ENCODE measurements around the gene BPGM.
"Not testable (repeated sequence)": the region's sequence is repeated elsewhere in the genome, so short reads cannot be mapped to it uniquely, and the experiment has no call there.

BPGM gene

GRCh38 chr7:134667899-134668298 lies 21.2 kb downstream of the BPGM start:
- DNase-seq = no peak

GRCh38 chr7:134669388-134669787 lies 22.7 kb downstream of the BPGM start:
- no peak for DNase-seq

DNA sequence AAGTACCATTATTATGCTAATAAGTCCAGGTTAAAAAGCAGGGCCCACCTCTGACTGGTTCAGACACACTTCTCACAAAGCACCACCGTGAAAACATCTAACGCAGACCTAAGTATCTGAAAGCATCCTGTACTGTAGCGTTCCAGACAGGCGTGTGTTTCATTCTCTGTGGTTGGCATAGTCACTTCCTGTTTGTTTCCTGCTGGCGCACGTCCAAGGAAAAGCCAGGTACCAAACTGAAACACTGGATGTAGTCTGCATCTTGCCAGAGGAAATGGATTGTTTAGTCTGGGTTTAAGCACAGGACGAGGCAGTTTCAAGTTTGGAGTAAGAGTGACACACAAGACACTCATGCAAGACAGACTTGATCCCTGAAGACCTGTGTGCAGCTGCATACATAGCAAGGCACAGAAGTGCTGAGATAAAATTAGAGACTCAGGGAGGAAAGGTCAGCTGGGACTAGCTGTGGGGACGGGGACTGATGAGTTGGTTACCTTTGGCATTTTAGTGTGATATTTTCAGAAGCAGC lies 23.3 kb downstream of the BPGM start:
- DNase-seq = peak in 1 of 2 donors; percentile 88

DNA sequence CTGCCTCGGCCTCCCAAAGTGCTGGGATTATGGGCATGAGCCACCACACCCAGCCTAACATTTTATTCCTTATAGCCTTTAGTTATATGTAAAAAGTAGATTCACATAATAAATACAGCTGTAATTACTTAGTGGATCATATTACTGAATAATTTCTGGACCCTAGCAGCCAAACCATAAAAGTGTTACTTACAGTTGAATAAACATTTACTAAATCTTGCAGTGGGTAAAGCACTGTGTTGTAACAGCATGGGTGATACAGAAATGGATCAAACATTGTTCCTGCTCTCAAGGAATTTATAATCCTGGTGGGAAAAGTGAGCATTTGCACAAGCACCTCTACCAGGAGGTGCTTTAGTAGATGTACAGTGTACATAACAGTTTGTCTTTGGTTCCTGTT lies 25.0 kb downstream of the BPGM start:
- no peak for DNase-seq

- no peak for DNase-seq
Observed at GRCh38 chr7:134674424-134674823, 27.8 kb downstream of the BPGM start.

DNA sequence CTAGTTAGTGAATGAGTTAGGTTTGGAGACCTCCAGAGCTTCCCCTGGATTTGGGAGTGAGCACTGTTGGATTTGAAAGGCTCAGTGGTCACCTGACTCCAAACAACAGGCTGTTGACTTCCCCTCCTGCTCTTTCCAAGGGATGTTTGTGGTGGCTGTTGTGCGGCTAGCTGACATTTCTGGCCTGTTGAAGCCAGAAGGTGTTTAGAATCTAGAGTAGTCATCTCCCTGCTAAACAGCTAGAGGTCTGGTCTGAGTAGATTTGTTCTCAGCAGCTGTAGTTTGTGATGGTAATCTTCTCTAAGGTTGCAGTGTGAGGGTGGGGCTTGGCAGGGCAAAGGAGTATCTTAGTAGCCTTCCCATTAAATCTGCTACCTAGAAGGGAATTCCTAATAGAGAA lies 30.1 kb downstream of the BPGM start:
- DNase-seq = no peak

DNA sequence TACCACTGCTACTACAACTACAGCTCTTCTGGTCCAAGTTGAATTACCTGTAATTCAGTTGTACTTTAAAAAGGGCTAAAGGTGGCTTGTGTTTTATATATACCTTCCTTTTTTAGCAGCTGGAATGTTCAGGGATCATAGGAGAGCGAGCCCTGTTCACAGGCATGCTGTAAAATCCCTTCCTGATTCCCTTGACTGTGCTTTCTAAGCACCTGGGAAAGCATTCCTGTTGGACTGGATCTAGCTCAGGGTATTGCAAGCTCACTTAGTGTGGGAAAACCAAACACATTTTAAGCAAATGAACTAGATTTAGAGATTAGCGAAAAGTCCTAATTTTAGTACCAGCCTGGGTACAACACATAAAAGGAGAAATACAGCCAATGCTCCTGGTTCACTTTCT lies 31.5 kb downstream of the BPGM start:
- no peak for DNase-seq

DNA sequence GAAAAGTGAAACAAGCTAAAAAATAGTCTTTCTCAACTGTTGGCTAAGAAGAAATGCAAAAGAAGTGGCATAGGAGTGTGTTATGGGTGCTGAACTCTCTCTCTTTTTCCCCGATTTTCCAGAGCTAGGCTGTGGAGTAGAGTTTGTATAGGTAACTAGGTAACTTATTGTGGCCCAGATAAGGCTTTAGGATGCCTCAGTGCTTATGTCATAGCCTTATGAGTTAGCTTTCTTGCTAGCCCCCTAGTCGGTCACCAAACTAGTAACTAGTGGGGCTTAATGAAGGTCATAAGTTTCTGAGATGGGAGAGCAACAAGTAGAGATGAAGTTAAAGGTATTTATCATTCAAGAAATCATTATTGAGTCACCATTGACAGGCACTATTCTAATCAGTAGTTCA lies 32.4 kb downstream of the BPGM start:
- DNase-seq = no peak

DNA sequence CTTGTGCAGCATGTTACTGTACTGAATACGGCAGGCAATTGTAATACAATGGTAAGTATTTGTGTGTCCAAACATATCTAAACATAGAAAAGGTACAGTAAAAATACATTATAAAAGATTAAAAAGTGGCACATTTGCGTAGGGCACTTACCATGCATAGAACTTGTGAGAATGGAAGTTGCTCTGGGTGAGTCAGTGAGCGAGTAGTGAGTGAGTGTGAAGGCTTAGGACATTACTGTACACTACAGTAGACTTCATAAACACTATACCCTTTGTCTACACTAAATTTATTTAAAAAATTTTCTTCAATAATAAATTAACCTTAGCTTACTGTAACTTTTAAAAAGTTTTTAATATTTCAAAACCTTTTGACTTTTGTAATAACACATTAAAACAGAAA lies 37.5 kb downstream of the BPGM start:
- DNase-seq = no peak

DNA sequence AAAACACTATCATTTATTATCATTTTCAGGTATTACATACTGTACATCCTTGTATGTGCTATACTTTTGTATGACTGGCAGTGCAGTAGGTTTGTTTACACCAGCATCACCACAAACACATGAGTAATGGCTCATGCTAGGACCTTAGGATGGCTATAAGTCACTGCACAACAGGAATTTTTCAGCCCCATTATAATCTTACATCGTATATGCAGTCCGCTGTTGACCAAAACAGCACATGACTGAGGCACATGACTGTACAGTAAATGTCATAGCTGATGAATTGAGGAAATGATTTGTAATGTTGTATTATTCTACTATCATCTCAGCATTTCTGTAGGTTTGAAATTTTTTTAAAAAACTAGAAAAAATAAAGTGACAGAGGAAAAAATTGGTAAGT lies 38.6 kb downstream of the BPGM start:
- DNase-seq = no peak

GRCh38 chr7:134686786-134687185 lies 40.1 kb downstream of the BPGM start:
- DNase-seq = no peak

DNA sequence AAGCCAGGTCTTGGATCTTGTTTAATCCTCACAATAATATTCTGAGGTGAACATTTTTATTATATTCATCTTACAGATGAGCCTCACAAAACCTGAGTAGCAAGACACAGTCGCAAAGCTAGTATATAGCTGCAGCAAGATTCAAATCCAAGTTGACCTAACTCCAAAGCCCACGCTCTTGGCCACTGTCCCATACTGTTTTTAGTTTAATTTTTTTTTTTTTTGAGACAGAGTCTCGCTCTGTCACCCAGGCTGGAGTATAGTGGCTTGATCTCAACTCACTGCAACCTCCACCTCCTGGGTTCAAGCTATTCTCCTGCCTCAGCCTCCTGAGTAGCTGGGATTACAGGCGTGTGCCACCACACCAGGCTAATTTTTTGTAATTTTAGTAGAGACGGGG lies 42.9 kb downstream of the BPGM start:
- not testable (repeated sequence) for DNase-seq

DNA sequence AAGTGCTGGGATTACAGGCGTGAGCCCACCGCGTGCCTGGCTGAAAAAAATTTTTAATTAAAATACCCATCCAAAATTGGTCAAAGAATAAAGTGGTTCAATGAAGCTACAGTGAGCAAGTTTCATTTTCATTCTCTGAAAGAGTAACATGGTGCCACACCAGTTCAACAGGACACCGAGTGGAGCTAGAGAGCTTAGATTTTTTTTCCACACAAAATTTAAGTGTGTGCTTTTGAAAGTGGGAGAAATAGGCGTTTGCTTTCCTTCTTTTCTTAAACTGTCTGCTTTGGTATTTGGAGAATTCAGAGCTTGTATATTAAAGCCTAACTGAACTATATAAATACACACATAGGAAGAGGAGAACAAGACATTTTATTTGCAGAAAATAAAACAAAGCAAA lies 43.4 kb downstream of the BPGM start:
- DNase-seq = no peak

GRCh38 chr7:134690614-134691504 lies 44.2 kb downstream of the BPGM start:
- no peak for DNase-seq

- no peak for DNase-seq
Observed at GRCh38 chr7:134691546-134692343, 45.1 kb downstream of the BPGM start.

- no peak for DNase-seq
Observed at GRCh38 chr7:134692344-134692705, 45.7 kb downstream of the BPGM start.

DNA sequence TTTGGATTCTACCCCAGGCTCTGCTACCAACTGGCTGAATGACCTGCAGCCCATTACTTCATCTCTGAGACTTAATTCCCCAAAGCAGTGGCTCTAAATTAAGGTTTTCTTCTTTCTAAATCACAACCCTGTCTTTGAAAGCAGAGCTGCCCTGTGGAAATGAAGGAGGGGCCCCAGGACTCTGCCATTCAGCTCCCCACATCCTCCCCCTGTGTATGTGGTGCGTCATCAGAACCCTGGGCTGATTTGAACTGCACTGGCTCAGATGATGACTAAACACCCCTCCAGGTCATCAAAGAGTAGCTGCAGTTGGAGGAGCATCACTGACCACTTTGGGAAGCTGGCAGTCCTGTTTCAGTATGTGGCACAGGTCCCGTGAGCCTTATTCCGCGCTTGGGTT lies 46.6 kb downstream of the BPGM start:
- DNase-seq = no peak

DNA sequence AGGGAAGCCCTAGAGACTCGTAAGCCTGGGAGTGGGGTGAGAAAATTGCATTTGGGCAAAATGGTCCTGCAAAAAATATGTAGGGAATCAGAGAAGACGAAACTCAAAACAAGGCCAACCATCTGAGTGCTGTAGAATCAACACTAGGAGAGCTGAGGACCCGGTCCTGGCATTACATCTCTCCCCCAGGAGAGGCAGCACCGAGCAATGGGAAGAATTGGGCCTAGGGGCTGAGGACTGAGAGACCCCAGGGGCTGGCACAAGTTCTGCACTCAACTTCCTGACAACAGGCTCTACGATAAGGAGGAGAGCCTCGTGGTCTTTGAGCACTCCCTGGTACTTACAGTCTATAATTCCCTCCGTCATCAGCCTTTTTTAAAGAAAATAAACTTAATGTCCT lies 47.6 kb downstream of the BPGM start:
- DNase-seq = no peak

- no peak for DNase-seq
Observed at GRCh38 chr7:134694767-134695166, 48.1 kb downstream of the BPGM start.

GRCh38 chr7:134695321-134695860 lies 48.7 kb downstream of the BPGM start:
- DNase-seq = no peak

- DNase-seq = no peak
Observed at GRCh38 chr7:134696261-134696660, 49.6 kb downstream of the BPGM start.

DNA sequence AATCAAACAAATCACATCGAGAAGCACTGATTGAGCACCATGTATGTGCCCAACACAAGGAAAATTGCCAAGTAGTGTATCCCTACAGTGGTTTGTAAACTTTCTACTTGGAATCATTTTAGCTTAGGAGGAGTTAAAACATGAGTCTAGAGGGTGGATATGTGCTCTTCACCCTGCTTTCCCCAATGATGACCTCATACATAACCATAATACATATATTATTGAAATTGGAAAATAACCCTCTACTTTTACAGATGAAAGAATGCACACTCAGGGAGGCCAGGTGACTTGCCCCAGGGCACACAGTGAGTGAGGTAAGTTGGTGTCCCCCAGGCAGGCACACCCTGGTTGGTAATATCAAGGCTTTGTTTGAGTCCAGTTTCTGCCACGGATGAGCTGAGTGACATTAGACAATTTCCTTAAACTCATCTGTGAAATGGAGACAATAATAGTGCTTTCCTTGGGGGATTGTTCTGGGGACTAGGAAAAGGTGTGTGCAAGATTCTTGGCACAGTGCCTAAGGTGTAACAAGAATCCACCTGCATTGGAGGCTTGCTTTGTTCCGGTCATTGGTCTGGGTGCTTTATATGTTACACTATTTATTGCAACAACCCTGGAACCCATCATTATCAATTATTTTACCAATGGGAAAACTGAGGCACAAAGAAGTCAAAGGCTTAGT lies 50.7 kb downstream of the BPGM start:
- DNase-seq = no peak

GRCh38 chr7:134698481-134698880 lies 51.8 kb downstream of the BPGM start:
- DNase-seq = no peak
